RCC 7860 (cell line): Measurements from ENCODE around the gene NUCB2.

Source experiments
- DNase-seq: peaks from one replicate; pipeline ENCODE4 v3.0.0-alpha.2; 2015; ENCODE audit warnings: low spot score
- FAIRE-seq: peaks from 2 replicates; lab custom pipeline; 2012; peaks lifted over from hg19 to GRCh38; lab: Jason Lieb, UNC

The NUCB2 gene

DNA sequence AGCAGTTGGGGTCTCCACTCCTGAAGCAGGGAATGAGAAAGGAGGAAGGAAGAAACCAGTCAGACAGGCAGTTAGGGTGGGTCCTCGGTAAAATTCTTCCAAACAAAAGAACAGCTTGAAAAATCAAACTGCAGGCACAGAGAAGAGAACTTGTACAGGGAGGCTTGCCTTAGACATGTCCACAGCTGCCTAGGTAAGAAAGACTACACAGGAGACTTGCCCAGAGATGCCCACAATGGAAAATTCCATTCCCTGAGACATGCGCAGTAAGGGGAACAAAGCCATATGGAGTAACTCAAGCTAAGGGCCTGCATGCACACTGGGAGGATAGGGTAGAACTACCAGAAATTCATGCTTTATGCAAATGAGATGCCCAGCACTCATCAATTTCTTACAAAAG lies 102.1 kb downstream of the NUCB2 start:
- FAIRE-seq, result no peak

DNA sequence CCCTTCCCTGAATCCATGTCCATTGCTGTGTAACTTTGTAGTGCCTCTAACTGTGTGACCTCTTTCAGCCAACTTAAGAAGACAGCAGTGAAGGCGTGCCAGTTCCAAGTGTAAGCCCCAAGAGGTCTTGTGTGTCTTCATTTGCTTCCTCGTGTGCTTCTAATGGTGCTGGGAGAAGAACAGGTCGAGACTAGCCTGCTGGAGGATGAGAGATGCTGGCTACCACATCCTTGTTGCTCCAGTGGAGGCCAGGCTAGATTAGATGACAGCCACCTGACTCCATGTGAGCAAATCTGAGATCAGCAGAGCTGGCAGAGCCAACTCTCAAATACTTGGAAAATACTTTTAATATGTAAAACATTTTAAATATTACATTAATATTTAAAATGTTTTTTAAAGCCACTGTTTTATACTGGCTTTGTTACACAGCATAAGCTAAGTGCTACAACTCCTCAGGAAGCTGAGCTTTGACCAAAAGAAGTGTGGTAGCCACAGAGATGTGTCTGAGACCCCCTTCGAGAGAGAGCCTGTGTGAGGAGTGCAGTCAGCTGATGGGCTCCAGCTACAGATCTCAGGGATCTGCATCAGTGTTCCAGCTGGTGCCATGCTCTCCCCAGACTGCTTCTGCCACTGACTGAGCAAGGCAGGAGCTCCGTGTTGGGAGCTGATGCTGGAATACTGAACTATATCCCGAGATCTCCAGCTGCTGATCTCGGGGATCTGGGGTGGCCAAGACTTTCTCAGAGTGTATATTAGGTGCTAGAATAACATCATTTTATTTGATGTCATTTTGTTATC lies 103.0 kb downstream of the NUCB2 start:
- FAIRE-seq (no peak), DNase-seq (no peak)

More for the DNA sequence above, 102.1 kb downstream of the NUCB2 start:
- no peak for DNase-seq

DNA sequence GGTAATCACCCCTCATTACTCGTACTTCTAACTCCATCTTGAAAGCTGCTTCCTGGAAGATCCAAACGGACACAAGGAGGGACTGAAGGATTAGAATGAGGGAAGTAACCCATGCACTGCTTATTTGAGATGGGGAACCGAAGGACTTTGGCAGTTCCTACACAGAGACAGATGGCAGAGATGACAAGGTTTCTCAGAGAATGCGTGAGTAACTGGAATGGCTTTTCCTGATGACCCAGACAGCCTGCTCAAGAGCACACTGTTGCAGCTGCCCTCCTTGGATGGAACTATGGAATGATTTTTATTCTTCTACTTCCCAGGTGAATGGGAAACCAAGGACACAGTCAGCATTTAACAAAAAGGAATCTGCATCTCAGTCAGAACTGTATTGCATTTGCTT lies 104.6 kb downstream of the NUCB2 start:
- DNase-seq (no peak), FAIRE-seq (no peak)
